NCI-H69 (cell line): ENCODE results near the gene ZNF283.
A peak's percentile ranks its signal among the peaks of the same experiment; 100 is the strongest.
"Not testable (repeated sequence)": the region's sequence is repeated elsewhere in the genome, so short reads cannot be mapped to it uniquely, and the experiment has no call there.

Experiments used
- DNase-seq: peaks from one replicate; lab custom pipeline; 2025; lab: John Stamatoyannopoulos, UW

ZNF283 gene

GRCh38 chr19:43799502-43800142 lies 27.5 kb upstream of the ZNF283 start:
- peak; percentile 72 for DNase-seq

- DNase-seq, result no peak
Measured at GRCh38 chr19:43802216-43802951, 24.7 kb upstream of the ZNF283 start, which contains the start of gene LYPD5. Gene LYPD5 (minus strand): TSS chr19:43802447. CDS start chr19:43802380, 67 bp downstream.

DNA sequence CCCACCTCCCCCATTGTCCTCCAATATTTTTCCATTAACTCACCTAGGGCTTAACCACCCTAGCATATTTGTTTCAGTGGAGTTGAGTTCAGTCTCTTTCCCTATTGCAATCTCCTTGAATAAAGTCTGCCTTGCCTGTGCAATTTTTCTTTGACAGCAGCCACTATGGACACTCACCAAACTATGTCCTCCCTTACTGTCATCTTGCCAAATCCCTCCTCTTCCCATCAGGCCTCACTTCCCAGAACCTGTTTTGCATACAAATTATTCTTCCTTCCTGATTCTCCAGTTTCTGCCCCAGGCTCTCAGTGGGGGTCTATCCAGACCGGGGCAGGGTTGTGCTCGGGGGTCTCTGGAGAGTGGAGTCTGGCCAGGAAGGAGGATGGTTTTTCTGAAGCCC lies 22.7 kb upstream of the ZNF283 start:
- DNase-seq, result no peak

GRCh38 chr19:43806401-43806800 lies 20.7 kb upstream of the ZNF283 start:
- not testable (repeated sequence) for DNase-seq

DNA sequence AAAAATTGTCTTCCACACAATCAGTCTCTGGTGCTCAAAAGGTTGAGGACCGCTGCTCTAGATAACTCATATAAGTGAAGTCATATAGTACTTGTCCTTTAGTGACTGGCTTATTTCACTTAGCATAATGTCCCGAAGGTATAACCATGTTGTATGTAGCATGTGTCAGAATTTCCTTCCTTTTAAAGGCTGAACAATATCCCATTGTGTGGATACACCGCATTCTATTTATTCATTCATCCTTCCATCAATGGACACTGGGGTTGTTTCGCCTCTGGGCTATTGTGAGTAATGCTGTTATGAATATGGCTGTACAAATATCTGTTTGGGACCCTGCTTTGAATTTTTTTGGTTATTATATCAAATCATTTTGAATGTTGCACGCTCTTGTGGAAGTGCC lies 20.3 kb upstream of the ZNF283 start:
- no peak for DNase-seq

DNA sequence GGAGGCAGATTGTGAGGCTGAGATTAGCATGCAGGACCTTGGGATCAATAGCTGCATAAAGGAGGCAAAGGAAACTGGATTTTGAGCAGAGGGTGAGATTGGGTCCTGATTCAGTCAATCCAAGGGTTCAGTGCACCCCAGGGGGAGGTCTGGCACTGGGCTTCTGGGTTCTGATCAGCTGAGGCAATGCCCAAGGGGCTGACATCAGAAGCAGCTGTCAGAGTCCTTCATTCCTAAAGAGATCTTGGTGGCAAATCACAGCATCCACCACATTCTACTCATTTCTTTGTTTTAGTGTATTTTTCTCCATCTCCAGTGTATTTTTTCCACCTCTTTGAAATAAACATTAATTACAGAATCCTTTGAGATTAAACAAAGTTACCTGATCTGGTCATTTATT lies 19.5 kb upstream of the ZNF283 start:
- DNase-seq, result no peak

GRCh38 chr19:43809762-43810696 lies 17.1 kb upstream of the ZNF283 start:
- DNase-seq, result peak; percentile 81

DNA sequence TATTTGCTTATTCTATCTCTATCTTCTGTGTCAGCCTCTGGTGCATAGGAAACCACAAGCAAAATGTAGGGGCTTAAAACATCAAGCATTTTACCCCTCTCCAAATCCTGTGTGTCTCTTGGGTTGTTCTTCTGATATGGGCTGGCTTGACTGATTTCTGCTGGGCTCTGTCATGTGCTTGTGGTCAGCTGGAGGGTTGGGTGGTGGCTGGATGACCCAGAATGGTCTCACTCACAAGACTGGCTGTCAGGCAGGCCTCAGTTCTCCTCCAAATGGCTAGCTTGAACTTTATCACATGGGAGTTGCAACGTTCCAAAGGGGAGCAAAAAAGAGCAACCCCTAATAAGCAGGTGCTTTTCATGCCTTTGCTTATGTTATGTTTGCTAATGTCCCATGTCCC lies 15.3 kb upstream of the ZNF283 start:
- DNase-seq, result no peak

- no peak for DNase-seq
Measured at GRCh38 chr19:43812259-43812658, 14.9 kb upstream of the ZNF283 start.

DNA sequence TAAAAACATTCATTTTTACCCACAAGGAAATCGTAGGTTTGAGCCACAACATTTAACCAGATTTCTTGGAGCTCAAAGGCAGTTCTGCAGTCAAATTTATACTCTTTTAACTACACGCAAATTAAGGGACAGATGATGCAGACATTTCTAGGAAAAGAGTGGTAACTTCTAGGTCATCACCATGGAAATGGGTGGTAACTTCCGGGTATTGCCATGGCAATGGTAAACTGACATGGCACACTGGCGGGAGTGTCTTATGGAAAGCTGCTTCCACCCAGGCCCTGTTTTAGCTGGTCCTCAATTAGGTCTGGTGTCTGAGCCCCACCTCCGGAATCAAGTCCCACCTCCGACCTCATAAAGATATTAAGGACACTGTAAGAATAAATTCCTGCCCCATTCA lies 14.4 kb upstream of the ZNF283 start:
- no peak for DNase-seq

DNA sequence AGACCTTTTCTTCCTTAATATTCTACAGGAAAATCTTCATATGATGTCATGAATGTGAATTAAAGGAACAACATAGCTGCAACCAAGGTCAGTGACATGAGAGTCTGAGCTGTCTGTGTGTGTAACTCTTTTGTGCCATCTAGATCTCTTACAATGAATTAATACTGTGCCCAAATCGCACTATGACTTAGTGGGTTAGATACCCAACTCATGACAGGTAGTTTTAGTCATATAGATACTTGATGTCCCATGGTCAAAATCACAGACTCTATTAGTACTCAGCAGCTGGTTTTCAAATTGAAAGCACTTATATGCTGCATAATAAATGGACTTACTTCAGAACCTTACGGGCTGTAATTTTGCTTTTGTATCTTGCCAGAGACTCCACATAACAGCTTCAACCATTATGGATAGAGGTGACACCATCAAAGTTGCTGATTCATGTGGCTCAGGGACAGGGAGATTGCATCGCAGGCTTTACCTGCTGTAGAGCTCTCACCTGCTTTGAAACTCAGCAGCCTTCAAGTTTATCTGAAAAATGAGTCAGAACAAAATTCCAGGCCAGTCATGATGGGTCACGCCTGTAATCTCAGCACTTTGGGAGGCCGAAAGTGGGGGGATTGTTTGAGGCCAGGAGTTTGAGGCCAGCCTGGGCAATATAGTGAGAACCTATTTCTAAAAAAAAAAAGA lies 12.3 kb upstream of the ZNF283 start:
- no peak for DNase-seq

DNA sequence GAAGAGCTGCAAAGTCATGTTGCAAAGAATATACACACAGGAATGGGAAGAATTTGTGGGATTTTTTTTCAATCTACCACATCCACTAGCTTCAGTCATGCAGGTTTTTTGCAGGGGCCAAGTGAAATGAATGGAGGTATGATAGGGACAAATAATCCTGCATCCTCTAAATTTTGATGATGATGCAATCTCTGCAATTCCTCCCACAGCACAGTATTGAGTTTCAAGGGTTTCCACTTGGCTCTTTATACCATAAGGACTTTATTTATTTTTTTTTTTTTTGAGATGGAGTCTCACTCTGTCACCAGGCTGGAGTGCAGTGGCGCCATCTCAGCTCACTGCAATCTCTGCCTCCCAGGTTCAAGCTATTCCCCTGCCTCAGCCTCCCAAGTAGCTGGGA lies 9.7 kb upstream of the ZNF283 start:
- not testable (repeated sequence) for DNase-seq

GRCh38 chr19:43818500-43818899 lies 8.6 kb upstream of the ZNF283 start:
- no peak for DNase-seq

DNA sequence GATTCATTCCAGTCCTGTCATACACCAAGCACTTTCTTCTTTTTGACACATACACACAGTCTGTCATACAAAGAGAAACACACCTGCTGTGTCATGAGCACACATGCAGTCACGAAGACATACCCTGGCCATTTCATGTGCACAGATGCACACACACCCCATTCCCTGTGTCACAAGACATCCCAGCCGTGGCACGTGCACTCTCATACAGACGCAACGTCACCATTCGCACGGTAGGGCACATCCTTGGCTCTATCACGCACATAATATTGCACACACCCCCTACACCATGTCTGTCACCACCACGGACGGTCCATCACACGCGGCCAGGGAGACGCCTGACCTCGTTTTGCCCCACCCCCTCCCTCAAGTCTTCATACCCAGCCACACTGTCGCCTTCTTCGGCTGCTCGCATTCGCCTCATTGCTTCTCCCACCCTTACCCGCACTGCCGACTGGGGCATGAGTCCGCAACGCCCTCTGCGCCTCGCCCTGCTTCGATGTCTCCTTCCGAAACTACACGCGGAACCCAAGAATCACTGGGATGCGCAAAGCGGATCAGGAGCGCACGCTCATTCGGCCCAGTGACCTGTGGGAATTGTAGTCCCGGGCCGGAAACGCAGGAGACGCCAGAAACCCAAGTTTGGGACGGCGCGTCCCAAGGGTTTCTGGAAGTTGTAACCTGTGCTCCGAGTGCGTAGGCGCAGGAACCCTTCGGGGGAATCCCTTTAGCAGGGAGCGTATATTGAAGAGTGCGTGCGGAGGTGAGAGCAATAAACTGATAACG lies 6.8 kb upstream of the ZNF283 start:
- no peak for DNase-seq

DNA sequence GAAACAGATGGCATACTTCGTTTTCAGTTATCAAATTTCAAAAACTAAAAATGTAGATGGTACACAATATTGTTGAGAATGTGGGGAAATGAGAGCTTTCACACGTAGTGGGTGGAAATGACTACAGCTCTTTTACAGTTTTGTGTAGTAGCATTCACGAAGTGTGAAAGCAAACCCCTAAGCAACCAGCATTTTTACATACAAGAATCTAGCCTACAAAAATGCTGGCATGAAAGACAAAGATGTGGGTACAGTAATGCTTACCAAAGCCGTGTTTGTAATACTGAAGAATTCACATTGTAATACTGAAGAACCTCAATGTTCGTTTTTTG lies 6.3 kb upstream of the ZNF283 start:
- DNase-seq, result no peak

GRCh38 chr19:43823856-43824255 lies 3.3 kb upstream of the ZNF283 start:
- not testable (repeated sequence) for DNase-seq

- DNase-seq, result peak; percentile 27
Measured at GRCh38 chr19:43824572-43824971, 2.5 kb upstream of the ZNF283 start.

- DNase-seq, result no peak
Measured at GRCh38 chr19:43839139-43839538, 12.0 kb downstream of the ZNF283 start.

- DNase-seq, result no peak
Measured at GRCh38 chr19:43842007-43842406, 14.9 kb downstream of the ZNF283 start.

- no peak for DNase-seq
Measured at GRCh38 chr19:43847246-43847645, 20.1 kb downstream of the ZNF283 start.

GRCh38 chr19:43847884-43848283 lies 20.8 kb downstream of the ZNF283 start:
- no peak for DNase-seq
